HG03196 (cell line): ENCODE results near the gene ARHGEF1.
"Not testable (repeated sequence)": the region's sequence is repeated elsewhere in the genome, so short reads cannot be mapped to it uniquely, and the experiment has no call there.

ENCODE experiments used
- ATAC-seq: cut with Tn5 transposase; IDR thresholded peaks from one replicate; pipeline ENCODE4 v1.9.1; 2021; ENCODE audit not compliant: unreplicated experiment

Gene ARHGEF1

DNA sequence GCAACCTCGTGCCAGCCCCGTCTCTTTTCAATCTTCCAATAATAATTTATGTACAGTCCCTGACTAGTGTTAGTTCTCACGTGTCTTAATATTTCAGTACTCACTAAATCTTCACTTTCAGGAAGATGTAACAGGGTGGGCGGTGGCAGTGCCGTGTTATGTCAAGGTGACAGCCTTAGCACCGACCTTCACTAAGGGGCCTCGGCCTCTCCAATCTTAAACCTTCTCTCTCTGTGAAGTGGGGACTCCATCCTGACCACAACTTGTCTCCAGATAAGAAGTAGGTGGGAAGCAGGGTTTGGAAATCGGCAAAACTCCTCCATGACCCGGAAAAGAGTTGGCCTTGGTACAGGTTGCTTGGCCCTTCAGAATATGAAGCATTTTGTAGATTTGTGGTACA, 21.1 kb upstream of the ARHGEF1 start:
- no peak for ATAC-seq

DNA sequence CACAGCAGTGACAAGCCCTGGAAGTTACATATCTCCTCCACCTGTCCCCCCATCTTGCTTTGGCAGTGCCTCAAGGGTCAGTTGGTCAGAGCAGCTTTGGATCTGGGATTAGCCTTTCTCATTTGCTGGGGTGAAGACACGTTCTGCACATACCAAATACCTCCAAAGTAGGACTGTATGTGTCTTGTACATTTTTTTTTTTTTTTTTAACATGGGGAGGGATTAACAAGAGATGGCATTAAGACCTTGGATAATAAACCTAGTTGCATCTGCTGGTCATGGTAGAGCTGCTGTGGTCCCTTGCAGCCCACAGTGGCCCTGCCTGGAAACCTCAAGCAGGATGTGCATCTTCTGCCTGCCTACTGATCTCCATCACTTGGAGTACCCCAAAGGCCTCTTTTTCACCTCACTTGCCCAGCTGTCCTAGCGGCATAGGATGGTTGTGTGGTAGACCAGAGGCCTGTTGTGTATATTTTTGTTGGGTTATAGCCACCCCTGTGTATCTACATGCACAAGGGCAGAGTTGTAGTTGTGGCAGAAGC, 20.5 kb upstream of the ARHGEF1 start:
- ATAC-seq: no peak

- no peak for ATAC-seq
Observed at GRCh38 chr19:41863209-41863931, 19.6 kb upstream of the ARHGEF1 start.

DNA sequence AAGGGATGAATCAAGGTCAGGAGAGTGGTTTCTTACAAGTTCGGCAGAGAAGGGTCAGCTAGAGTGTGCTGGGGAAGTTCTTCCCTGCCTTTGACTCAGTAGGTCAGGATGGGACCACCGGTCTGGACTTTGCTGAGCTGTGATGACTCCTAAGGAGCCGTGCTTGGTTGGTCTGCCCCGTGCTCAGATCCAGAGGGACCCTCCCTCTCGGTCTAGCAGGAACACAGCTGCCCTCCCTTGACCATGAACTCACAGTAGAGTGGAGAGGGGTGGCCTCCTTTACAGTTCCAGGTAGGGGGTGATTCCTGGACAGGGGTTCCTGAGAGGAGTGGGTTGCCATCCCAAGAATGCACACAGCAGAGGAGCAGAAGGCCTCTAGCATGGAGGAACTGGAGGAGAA, 18.6 kb upstream of the ARHGEF1 start:
- ATAC-seq: no peak

GRCh38 chr19:41866284-41866683, 16.7 kb upstream of the ARHGEF1 start:
- ATAC-seq: no peak

GRCh38 chr19:41868120-41868988, 14.6 kb upstream of the ARHGEF1 start:
- no peak for ATAC-seq

GRCh38 chr19:41868989-41869300, 14.0 kb upstream of the ARHGEF1 start:
- no peak for ATAC-seq

DNA sequence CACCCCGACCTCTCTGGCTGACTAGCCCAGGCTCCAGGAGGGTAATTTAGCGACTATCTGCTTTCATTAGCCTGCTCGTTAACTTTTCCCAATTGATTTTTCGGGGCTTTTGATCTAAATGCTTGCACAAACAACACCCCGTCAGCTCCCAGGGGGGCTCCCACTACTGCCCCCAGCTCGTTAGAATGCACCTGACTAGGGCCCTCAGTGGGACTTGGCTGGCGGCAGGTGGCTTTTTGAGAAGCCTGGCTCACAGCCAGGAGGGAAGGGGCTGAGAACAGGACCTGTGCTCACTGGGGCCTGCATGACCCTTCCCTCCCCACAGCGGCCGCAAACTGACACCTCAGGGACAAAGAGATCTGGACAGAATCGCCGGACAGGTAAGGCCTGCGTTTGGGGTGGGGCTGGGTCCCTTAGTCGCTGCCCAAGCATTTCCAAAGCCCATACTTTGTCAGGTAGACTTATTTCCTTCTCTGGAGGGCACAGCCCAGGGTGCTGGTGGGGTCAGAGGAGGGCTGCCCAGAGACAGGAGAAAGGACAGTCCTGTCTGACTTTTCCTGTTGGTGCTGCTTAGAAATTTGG, 13.5 kb upstream of the ARHGEF1 start:
- ATAC-seq: no peak

- no peak for ATAC-seq
Observed at GRCh38 chr19:41870401-41870873, 12.5 kb upstream of the ARHGEF1 start.

GRCh38 chr19:41871573-41872383, 11.2 kb upstream of the ARHGEF1 start:
- ATAC-seq: peak; percentile 45

DNA sequence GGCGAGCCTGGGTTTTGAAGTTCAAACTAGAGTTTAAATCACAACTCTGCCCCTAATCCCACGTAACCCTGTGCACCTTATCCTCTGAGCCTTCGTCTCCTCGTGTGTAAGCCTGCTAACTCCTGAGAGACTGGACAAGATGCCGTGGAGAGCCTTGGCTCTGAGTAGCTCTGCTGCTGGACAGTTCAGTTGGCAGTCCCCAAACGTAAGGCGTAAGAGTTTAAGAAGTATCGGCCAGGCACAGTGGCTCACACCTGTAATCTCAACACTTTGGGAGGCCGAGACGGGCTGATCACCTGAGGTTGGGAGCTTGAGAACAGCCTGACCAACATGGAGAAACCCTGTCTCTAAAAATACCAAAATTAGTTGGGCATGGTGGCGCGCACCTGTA, 10.6 kb upstream of the ARHGEF1 start:
- no peak for ATAC-seq

GRCh38 chr19:41872775-41873647, 10.0 kb upstream of the ARHGEF1 start:
- ATAC-seq: no peak

- not testable (repeated sequence) for ATAC-seq
Observed at GRCh38 chr19:41875973-41876372, 7.0 kb upstream of the ARHGEF1 start.

DNA sequence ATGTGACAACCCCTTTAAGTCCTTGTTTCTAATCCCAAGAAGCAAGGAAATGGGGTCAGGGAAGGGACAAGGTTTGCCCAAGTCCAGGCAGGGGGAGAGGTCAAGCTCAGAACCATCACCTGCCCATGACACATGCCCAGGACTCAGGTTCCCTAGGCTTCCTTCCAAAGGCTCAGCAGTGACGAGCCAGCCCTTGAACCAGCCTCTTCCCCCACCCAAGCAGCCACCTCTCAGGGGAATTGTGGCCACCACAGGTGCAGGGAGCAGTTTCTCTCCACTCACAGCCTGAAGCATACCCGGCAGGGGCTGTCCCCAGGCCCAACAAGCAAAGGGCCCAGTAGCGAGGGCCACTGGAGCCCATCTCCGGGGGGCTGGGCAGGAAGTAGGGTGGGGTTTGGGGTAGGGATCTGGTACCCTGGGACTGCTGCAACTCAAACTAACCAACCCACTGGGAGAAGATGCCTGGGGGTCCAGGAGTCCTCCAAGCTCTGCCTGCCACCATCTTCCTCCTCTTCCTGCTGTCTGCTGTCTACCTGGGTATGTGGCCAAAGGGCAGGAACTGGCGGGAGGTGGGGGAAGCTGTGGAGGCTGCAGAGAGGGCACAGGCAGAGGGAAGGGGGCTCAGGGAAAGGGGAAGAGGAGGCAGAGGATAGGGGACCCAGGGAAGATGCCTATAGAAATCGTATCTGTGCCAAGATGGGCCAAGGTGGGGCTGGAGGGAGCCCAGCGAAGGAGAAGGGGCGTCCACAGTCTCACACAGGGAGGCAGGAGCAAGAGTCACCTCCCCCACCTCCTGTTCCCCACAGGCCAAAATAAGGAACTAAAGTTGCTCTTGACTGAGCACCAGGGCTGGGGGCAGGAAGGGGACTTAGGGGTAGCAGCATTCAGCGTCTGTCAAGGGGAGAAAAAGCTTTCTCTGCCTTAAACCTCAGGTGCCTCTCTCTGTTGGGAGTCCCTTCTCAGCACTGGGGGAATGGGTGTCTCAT, 5.8 kb upstream of the ARHGEF1 start, which contains the start of gene CD79A:
CD79A (plus strand) TSS at position 433 of the 986 bp plus-strand sequence; CDS start at position 459, 26 bp downstream.
- peak; percentile 57 for ATAC-seq

GRCh38 chr19:41877916-41878905, 4.8 kb upstream of the ARHGEF1 start:
- ATAC-seq: no peak

DNA sequence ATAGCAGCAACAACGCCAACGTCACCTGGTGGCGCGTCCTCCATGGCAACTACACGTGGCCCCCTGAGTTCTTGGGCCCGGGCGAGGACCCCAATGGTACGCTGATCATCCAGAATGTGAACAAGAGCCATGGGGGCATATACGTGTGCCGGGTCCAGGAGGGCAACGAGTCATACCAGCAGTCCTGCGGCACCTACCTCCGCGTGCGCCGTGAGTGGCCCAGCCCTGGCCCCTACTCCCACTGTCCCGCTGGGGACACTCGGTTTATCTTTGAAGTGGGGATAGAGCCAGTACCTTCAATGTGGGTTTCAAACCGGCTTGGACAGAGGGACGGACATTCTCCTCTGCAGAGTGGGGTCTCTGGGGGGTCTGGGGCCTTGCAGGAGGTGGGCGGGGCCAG, 3.9 kb upstream of the ARHGEF1 start:
- ATAC-seq: no peak

DNA sequence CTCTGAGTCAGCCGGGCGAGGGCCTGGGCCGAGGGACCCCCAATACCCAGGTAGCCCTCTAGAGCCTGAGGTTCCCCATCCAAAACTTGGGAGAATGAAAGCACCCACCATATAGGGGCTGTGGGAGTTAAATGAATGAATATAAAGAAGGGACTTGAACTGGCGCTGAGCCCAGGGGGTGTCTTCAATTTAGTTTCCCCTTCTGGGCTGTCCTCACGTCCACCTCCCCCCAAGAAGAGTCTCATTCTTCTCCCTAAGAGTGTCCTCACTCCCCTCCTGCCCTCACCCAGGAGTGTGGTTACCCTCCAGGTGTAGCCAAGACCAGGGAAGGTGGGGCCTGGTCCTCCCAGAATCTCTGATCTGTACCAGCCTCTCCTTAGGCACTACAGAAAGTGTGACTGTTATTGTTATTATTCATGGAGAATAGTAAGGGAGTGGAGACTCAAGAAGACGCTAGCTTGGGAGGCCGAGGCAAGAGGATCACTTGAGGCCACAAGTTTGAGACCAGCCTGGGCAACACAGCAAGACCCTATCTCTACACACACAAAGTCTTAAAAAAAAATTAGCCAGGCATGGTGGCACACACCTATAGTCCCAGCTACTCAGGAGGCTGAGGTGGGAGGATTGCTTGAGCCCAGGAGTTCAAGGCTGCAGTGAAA, 3.2 kb upstream of the ARHGEF1 start:
- ATAC-seq: no peak
